ENCODE results near the gene CCND1.
"Not testable (repeated sequence)": the region's sequence is repeated elsewhere in the genome, so short reads cannot be mapped to it uniquely, and the experiment has no call there.

Gene CCND1

DNA sequence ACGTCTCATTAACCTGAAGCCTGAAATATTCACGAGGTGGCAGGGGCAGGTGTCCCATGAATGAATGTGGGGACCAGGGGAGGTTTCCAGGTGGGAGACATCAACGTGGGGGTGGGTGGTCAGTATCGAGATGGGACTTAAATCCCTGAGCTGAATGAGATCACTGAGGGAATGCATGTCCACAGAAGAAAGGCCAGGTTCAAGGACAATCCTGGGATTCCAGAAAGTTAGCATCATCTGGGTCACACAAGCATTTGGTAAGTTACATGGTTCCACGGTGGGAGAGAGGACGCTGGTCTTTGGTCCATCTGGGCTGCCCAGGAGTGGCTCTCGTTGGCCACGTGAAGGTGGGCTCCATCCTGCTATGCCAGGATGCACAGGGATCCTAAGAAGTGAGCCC, 22.7 kb upstream of the CCND1 start:
- DNase-seq (ENCODE audit: low read depth), result no peak

DNA sequence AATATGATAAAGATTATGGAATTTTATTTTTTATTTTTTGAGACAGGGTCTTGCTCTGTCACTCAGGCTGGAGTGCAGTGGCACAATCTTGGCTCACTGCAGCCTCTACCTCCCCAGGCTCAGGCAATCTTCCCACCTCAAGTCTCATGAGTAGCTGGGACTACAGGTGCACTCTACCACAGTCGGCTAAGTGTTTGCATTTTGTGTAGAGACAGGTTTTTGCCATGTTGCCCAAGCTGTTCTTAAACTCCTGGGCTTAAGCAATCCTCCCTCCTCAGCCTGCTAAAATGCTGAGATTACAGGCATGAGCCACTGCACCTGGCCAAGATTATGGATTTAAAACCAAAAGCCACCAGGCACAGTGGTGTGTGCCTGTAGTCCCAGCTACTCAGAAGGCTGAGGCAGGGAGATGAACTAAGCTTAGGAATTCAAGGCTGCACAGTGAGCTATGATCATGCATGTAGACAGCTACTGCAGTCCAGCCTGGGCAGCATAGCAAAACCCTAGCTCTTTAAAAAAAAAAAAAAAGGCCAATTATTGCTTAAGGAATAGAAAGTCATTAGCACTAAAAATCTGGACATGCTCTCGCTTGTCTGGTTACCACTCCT, 20.2 kb upstream of the CCND1 start:
- DNase-seq (ENCODE audit: low read depth), result no peak

DNA sequence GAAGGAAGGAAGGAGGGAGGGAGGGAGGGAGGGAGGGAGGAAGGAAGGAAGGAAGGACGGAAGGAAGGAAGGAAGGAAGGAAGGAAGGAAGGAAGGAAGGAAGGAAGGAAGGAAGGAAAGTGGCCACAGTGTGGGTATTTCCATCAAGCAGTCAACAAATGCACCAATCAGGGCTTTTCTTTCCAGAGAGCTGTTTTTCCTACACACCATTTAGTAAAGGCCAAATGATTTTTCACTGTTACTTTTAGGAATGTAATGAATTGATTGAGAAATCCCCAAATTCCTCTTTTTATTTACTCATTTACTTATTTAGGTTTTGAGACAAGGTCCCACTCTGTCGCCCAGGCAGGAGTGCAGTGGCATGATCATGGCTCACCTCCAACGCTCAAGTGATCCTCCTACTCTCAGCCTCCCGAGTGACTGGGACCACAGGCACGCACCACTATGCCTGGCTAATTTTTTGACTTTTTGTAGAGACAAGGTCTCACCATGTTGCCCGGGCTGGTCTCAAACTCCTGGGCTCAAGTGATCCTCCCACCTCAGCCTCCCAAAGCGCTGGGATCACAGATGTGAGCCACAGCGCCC, 18.8 kb upstream of the CCND1 start:
- DNase-seq (ENCODE audit: low read depth), result not testable (repeated sequence)

DNA sequence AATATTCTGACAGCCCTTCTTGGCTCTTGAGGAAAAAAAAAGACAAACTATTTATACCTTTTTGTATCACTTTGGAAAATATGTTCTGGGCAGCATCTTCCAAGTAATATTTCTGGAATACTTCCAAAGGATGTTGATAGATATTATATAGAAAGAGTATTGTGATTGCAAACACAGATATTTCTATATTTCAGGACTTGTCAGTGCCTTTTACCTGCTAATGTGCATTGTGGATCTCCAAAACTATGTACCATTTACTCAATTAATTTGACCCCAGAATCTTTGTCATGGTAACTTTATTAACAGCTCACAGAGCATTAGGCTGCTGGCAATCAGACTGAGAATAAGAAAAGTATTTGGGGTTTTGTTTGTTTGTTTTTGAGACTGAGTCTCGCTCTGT, 16.7 kb upstream of the CCND1 start:
- no peak for DNase-seq (ENCODE audit: low read depth)

DNA sequence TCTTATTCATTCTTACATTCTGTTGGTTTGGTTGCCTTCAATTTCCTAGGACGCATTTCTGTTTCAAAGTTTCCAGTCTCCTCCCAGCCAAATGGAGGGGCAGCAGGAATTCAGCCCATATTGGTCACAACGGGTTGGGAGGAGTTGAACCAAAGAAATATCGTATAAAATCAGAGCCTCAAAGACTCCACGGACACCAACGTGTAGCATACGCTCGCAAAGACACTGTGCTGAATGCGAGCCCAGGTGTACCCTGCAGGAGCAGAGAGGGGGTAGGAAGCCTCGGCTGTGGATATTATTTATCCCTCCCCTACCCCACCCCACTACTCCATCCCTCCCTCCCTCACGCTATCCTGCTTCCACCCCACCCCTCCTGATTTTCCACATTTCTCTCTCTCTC, 15.5 kb upstream of the CCND1 start:
- DNase-seq (ENCODE audit: low read depth), result no peak

DNA sequence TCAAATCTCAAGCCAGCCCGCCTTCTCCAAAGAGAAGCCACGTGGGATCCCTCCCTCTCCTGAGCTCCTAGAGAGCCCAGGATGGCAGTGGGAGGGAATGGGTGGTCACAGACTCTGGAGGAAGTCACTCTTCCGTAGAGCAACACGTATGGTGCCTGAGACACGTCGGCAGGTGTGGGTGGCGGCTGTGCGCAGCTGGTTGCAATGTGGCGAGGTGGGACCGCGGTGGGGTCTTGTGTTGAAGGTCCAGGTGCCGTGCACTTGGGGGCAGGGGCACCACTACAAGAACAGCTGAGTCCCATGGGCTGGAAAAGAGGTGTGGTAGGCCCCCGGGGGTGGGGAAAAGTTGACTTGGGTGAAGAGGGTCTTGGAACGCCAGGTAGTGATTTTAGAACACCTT, 13.4 kb upstream of the CCND1 start:
- no peak for DNase-seq (ENCODE audit: low read depth)

DNA sequence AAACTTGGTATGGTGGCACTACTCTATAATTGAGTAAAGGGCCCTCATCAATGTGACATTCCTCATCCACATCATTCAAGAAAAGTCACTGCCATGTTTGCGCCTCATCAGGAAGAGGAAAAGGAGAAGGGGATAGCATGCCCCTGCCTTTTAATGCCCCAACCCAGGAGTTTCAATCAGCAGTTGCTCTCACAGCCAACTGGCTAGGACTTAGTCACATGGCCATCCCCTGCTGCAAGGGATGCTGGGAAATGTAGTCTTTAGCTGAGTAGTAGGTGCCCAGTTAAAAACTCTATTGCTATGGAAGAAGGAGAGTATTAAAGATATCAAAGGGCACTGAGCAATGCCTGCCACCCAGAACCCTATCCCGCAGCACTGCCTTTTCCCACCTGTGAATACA, 10.9 kb upstream of the CCND1 start:
- no peak for DNase-seq (ENCODE audit: low read depth)

DNA sequence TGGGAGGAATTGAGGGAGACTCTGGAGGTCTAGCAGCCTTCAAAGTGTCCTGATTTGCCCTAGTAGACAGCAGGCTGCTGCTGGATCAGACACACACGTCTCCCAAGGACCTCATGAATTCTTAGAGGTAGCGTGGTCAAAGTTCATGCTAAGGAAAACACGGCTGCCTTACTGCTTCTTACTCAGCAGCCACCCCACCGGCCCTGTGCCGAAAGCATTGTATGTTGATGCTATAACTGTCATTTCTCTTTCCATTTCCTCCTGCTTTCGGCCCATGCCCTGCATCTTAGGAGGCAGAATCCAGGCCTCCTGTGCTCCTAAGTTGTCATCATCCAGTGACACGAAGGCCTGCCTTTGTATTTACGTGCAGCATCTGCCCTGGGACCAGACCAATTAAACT, 10.5 kb upstream of the CCND1 start:
- no peak for DNase-seq (ENCODE audit: low read depth)

DNA sequence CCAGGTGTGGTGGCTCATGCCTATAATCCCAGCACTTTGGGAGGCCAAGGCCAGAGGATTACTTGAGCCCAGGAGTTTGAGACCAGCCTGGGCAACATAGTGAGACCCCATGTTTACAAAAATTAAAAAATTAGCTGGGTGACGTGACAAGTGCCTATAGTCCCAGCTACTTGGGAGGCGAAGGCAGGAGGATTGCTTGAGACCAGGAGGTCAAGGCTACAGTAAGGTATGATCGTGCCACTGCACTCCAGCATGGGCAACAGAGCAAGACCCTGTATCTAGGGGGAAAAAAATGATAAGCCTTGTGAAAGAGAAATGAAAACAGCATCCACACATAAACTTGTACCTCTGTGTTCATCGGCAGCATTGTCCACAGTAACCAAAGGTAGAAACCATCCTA, 8.1 kb upstream of the CCND1 start:
- DNase-seq (ENCODE audit: low read depth), result no peak

DNA sequence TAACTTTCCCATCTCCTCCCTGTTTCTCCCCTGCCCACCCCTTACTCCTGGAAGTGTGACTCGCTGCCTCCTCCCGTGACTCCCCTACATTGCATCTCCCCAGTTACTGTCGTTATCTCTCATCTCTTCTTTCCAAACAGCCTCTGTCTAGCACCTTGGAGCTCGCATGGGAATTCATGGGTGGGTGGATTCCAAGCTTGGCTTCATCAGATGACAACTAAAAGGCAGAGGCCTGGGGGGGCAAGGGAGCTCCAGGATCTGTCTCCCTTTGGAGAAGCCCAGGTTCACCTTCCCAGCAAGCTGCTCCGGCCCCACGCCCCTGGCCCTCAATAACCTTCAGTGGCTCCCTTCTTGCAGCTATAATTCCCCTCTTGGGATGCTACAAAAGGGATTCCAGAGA, 6.9 kb upstream of the CCND1 start:
- DNase-seq (ENCODE audit: low read depth), result no peak

DNA sequence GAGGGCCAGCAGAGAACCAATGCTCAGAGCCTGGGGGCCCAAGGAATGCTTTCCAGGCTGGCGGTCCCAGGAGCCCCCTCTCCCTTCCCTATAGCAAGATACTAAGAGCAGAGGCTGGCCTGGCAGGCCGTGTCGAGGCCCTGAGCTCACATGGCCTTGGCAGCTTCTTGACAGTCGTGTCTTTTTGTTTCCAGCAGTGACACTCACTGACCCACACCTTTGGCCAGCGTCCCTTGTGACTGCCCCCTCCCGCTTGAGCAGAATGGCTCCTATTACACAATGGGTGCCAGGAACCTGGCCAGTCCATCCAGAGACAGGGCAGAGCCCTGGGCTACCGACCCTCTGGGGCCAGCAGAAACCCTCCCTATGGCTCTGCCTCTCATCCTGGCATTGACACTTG, 6.4 kb upstream of the CCND1 start:
- DNase-seq (ENCODE audit: low read depth), result no peak

DNA sequence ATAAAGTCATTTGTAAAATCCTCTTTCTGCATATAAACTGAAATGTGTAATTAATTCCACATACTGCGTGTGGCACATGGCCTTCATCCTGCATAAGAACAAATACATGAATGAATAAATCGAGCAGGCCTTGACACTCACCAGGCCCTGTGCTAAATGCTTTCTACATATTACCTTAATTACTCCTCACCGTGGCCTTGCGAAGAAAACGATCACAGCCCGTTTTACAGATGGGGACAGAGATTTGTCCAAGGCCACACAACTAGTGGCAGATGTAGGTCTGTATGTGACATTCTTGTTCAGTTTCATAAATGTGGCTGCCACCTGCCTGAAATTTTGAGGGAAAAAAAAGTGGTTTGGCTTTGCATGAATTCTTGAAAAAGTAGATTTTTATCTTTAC, 5.8 kb upstream of the CCND1 start:
- DNase-seq (ENCODE audit: low read depth), result no peak

DNA sequence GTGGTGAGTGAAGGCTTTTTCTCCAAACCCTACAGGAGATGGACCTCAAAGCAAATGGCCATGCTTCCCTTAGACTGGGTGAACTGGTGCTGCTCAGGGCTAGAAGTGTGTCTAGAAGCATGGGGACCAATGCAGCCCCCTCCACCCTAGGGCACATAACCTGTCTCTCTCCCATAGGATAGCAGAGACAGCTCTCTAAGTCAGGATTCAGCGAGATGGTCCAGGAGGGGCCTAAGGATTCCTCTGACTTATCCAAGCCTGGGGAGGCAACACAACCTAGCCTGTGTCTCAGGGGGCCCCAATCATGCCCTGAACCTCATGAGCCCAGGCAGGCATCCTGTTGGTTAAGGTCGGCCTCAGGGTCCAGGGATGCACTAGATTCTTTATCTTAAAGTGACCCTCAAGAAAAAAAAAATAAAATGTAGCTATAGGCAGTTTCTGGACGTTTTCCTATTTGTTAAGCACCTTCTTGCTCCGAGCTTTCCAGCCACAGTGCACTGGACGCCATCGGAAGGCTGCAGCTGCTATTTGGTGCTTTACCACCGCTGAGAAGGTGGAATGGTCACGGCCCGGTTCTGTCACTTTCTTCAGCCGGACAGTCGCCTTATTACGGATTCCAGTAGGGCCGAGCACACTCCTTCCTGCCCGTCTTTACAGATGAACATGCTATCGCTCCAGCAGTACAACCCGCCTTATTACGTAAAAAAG, 5.0 kb upstream of the CCND1 start:
- DNase-seq (ENCODE audit: low read depth), result no peak

DNA sequence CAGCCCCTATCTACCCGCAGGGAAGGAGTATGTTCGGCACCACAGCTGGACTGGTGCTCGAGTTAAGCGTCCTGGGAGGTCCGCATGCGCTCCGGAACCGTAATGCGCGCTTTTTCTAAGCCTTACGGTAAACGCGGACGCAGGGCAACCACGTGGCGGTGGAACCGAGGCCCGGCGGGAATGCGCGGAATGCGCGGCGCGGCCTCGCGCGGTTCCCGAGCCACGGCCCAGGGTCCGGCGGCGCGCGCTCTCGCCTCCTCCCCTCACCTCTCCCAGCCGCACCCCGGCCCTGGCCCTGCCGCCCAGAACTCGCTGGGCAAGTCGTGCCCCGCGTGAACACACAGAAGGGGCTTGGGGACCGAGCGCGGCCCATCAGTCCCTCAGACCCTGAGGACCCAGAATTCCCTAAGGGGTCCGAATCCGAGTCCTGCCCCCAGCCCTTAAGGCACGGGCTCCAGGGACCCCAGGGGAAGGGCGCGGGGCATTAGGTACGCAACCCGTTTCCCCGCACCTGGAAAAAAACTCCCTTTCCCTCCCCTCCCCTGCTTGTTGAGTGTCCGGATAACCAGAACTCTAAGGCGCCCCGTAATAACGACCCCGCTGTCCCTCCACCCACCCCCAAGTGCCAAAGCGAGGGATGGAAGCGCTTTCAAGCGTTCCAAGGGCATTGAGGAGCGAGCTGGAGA, 4.3 kb upstream of the CCND1 start:
- peak; percentile 95 for DNase-seq (ENCODE audit: low read depth)

DNA sequence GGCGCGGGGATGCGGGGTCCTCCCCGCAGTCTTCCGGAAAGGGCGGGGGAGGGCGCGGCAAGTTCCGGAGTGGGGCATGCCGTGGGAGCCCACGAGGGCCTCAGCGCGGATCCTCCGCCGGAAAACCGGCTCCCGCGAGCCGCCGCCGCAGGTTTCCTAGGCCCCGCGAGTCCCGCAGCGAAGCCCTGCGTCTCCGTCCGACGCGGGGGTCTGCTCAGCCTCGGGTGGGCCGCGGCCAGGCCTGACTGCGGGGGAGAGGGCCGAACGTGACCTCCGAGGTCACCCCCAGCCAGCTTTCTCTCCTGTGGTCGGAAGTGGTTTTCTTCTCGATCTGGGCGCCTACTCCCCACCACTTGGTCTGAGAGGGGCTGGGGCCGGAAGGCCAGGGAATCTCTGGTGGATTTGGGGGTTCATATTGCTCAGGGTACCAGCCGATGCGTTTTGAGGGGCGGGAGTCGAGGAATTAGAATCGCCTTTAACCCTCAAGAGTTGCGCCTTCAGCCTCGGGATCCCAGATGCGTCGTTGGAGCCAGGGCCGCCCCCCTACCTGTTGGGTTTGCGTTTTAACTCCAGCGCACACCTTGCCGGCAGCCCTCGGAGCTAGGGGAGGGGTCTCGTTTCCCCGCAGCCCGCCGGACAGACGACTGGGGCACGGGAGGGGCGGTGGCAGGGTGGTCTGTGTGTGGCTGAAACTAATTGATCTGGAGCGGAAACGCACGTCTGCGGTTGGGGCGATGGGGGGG, 3.6 kb upstream of the CCND1 start:
- no peak for DNase-seq (ENCODE audit: low read depth)

DNA sequence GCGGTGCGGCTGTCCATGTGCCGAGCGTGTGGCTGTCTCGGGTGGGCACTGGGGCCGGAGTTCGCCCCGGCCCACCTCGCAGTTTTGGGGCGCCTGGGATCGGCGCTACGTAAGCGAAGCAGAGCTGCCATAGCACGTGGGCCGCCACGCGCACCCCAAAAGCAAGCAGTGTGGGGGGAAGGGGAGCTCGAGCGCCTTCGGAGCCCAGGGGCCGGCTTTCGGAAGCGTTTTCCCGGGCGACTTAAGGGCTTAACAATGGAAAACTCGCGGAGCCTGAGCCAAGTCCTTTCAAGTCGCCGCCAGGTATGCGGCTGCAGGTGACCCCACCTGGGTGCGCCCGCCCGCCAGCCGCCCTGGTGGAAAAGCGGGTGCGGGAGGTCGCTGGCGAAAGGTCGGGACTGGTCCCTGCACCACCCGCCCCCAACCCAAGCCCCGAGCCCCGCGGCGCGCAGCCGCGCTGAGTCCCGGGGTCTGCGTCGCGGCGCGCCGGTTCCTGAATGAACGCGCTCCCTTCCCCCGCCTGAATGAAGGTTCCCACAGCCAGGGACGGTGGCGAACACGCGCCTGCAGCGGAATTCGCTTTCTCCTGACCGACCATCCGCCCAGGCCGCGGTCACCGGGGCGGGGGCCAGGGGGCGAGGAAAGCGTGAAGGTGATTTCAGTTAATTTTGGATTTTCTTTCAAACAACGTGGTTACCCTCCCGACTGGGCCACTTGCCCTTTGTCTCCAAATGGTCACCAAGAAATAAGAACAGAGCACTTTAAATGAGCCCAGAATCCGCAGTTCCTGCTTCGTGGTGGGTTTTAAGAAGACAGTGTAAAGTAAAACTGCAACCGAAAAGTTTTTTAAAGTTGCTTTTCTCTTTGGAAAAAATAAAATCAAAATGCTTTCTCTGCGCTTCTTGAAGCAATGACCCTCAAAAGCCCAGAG, 2.8 kb upstream of the CCND1 start:
- no peak for DNase-seq (ENCODE audit: low read depth)

DNA sequence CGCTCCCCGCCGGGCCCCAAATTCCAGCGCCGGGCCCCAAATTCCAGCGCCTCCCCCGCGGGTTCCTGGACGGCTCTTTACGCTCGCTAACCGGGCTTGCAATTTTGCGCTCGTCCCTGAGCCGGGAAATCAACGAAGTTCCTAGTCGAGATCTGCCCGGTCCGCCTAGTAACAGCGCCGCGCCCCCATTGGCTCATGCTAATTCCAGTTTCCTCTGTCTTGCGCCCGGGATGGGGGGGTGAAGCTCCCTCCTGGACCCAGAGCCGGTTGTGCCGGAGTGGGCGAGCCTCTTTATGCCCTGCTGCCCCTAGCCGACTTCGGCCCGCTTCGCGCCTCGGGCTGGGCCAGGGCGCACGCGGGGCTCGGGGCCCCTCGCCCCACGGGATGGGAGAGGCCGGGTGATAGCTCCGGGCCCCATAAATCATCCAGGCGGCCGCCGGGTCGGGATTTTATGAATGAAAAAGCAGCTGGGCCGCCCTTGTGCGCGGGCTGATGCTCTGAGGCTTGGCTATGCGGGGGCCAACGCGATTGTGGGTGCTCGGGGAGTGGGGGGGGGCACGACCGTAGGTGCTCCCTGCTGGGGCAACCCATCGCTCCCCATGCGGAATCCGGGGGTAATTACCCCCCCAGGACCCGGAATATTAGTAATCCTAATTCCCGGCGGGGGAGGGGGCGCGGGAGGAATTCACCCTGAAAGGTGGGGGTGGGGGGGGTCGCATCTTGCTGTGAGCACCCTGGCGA, 1.8 kb upstream of the CCND1 start:
- DNase-seq (ENCODE audit: low read depth), result peak; percentile 96

DNA sequence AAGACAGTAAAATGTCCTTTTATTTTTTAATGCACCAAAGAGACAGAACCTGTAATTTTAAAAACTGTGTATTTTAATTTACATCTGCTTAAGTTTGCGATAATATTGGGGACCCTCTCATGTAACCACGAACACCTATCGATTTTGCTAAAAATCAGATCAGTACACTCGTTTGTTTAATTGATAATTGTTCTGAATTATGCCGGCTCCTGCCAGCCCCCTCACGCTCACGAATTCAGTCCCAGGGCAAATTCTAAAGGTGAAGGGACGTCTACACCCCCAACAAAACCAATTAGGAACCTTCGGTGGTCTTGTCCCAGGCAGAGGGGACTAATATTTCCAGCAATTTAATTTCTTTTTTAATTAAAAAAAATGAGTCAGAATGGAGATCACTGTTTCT, 1.1 kb upstream of the CCND1 start:
- no peak for DNase-seq (ENCODE audit: low read depth)

DNA sequence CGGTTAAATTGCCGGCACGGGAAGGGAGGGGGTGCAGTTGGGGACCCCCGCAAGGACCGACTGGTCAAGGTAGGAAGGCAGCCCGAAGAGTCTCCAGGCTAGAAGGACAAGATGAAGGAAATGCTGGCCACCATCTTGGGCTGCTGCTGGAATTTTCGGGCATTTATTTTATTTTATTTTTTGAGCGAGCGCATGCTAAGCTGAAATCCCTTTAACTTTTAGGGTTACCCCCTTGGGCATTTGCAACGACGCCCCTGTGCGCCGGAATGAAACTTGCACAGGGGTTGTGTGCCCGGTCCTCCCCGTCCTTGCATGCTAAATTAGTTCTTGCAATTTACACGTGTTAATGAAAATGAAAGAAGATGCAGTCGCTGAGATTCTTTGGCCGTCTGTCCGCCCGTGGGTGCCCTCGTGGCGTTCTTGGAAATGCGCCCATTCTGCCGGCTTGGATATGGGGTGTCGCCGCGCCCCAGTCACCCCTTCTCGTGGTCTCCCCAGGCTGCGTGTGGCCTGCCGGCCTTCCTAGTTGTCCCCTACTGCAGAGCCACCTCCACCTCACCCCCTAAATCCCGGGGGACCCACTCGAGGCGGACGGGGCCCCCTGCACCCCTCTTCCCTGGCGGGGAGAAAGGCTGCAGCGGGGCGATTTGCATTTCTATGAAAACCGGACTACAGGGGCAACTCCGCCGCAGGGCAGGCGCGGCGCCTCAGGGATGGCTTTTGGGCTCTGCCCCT, 529 bp upstream of the CCND1 start:
- no peak for DNase-seq (ENCODE audit: low read depth)

Data from HS-27A (cell line).